Measurements from ENCODE around the gene CPAMD8.
"Not testable (repeated sequence)": the region's sequence is repeated elsewhere in the genome, so short reads cannot be mapped to it uniquely, and the experiment has no call there.

Gene CPAMD8

DNA sequence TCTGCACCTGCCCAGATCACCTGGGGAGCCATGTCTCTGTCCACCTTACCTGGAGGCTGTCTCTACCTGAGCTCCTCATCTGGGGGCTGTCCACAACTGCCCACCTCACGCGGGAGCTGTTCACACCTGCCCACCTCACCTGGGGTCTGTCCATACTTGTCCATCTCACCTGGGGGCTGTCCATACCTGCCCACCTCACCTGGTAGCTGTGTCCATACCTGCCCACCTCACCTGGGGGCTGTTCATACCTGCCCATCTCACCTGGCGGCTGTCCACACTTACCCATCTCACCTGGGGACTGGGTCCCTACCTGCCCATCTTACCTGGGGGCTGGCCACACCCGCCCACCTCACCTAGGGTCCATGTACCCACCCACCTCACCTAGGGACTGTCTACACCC lies 10.0 kb upstream of the CPAMD8 start:
- no peaks in the 10 kb centered on the region for H3K9me3 Mint-ChIP-seq
- peaks cover 2% of the 10 kb centered on the region for H3K4me1 Mint-ChIP-seq
- peaks cover 27% of the 10 kb centered on the region for H3K27me3 Mint-ChIP-seq (ENCODE audit: low read depth)
- no peak overlapping the region for H3K27ac Mint-ChIP-seq
- no peak overlapping the region for H3K4me3 Mint-ChIP-seq
- TF ChIP-seq, protein P1, sequence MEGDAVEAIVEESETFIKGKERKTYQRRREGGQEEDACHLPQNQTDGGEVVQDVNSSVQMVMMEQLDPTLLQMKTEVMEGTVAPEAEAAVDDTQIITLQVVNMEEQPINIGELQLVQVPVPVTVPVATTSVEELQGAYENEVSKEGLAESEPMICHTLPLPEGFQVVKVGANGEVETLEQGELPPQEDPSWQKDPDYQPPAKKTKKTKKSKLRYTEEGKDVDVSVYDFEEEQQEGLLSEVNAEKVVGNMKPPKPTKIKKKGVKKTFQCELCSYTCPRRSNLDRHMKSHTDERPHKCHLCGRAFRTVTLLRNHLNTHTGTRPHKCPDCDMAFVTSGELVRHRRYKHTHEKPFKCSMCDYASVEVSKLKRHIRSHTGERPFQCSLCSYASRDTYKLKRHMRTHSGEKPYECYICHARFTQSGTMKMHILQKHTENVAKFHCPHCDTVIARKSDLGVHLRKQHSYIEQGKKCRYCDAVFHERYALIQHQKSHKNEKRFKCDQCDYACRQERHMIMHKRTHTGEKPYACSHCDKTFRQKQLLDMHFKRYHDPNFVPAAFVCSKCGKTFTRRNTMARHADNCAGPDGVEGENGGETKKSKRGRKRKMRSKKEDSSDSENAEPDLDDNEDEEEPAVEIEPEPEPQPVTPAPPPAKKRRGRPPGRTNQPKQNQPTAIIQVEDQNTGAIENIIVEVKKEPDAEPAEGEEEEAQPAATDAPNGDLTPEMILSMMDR (IDR thresholded peaks at IDR 0.05; ENCODE audit: unreplicated experiment in 3 of 3) = no peak
- H3K36me3 Mint-ChIP-seq (ENCODE audit: low read depth) = no peaks in the 10 kb centered on the region

DNA sequence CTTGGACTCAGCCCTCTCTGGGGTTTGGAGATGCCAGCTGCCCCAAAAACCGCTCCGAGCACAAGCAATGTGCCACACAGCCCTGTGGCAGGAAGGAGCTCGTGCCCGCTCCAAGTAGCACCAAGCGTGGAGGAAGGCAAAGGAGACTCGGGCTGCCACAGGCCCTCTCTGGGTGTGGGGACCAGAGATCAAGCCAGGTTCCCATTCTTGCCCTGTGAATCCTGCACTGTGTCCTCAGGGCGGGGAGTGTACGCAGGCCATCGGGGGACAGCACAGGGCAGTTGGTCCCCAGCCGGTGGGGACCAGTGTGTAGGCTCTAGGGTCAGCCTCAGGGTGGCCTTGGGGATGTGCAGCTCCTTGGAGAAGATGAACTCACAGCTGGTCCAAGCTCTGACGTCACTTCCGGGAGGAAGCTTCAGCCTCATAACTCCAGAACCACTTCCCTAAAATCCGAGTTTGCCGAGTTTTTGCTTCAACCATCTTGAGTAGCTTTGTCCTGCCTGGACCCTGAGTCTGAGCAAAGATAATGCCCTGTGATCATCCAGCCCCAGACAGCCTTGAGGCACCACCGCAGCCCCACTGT lies 9.3 kb upstream of the CPAMD8 start:
- H3K4me3 Mint-ChIP-seq = no peak overlapping the region
- no peaks in the 10 kb centered on the region for H3K36me3 Mint-ChIP-seq (ENCODE audit: low read depth)
- no peak overlapping the region for H3K27ac Mint-ChIP-seq
- TF ChIP-seq, protein P1 (IDR thresholded peaks at IDR 0.05; ENCODE audit: unreplicated experiment in 3 of 3) = no peak
- peaks cover 23% of the 10 kb centered on the region for H3K27me3 Mint-ChIP-seq (ENCODE audit: low read depth)
- no peaks in the 10 kb centered on the region for H3K9me3 Mint-ChIP-seq
- no peaks in the 10 kb centered on the region for H3K4me1 Mint-ChIP-seq

DNA sequence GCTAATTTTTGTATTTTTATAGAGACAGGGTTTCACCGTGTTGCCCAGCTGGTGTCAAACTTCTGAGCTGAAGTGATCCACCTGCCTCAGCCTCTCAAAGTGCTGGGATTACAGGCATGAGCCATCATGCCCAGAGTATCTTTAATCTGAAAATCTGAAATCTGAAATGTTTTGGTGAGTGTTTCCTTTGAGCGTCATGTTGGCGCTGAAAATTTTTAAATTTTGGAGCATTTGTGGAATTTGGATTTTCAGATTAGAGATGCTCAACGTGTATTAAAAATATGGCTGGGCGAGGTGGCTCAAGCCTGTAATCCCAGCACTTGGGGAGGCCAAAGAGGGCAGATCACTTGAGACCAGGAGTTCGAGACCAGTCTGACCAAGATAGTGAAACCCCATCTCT lies 5.1 kb upstream of the CPAMD8 start:
- Mint-ChIP-seq H3K4me3 (no peak overlapping the region), H3K27me3 (ENCODE audit: low read depth) (peaks cover 42% of the 10 kb centered on the region), H3K36me3 (ENCODE audit: low read depth) (no peaks in the 10 kb centered on the region), H3K9me3 (no peaks in the 10 kb centered on the region), H3K27ac (no peak overlapping the region), H3K4me1 (no peaks in the 10 kb centered on the region)
- TF ChIP-seq, protein P1 (IDR thresholded peaks at IDR 0.05; ENCODE audit: unreplicated experiment in 3 of 3) = no peak

DNA sequence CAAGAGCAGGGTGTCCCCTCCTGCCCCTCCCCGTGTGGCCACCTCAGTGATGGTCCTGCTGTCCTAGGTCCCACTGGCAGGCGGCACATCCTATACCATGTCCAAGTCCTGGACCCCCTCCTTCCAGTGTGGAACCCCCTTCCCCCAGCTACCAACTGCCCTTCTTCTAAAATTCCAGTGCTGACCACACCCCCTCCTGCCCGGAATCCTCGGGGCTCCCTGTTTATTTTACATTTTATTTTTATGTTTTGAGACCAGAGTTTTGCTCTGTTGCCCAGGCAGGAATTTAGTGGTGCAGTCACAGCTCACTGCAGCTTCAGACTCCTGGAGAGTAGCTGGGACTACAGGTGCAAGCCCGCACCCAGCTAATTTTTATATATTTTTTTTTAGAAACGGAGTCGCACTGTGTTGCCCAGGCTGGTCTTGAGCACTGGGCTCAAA lies 945 bp upstream of the CPAMD8 start:
- peaks cover 26% of the 10 kb centered on the region for H3K9me3 Mint-ChIP-seq
- TF ChIP-seq, protein P1 (IDR thresholded peaks at IDR 0.05; ENCODE audit: unreplicated experiment in 3 of 3) = no peak
- H3K4me3 Mint-ChIP-seq = peak overlapping the region; percentile 81 to 88 (median 83)
- H3K4me1 Mint-ChIP-seq = peaks cover 6% of the 10 kb centered on the region
- H3K27me3 Mint-ChIP-seq (ENCODE audit: low read depth) = peaks cover 40% of the 10 kb centered on the region
- H3K36me3 Mint-ChIP-seq (ENCODE audit: low read depth) = peaks cover 23% of the 10 kb centered on the region
- H3K27ac Mint-ChIP-seq = peak overlapping the region in 2 of 3 experiments; percentile 46 to 63

DNA sequence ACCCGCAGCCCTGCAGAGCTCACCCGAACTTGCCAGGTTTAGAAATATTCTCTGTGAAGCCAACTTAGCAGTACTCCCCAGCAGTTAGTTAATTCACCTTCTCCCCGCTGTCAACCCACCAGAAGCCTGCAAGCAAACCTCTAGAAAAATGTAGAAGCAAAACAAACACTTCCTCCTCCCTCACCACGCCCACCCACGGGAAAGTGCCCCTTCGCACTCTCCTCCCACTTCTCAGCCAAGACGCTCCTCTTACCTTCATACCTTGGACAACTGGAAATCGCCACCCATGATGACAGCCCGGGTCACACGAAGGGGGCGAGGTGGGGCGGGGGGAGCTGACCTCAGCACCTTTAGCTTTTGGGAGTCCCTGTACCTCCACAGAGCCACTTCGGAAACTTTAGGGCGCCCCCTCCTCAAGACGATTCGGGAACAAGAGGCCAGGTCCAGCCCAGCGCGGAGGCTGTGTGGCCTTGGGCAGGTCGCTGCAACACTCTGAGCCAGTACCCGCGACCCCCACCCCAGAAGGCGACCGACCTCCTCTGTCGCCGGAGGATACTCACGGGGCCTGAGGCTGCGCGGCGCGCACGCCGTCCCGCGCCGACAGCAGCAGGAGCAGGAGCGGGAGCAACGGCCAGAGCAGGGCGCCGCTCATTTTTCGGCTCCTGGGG lies 485 bp downstream of the CPAMD8 start:
- Mint-ChIP-seq H3K36me3 (ENCODE audit: low read depth) (peaks cover 28% of the 10 kb centered on the region), H3K4me1 (peaks cover 6% of the 10 kb centered on the region), H3K9me3 (peaks cover 26% of the 10 kb centered on the region), H3K27ac (peak overlapping the region; percentile 1 to 35 (median 11)), H3K27me3 (ENCODE audit: low read depth) (peaks cover 38% of the 10 kb centered on the region), H3K4me3 (peak overlapping the region; percentile 75 to 85 (median 83))
- TF ChIP-seq, protein P1 (IDR thresholded peaks at IDR 0.05; ENCODE audit: unreplicated experiment in 3 of 3) = no peak

DNA sequence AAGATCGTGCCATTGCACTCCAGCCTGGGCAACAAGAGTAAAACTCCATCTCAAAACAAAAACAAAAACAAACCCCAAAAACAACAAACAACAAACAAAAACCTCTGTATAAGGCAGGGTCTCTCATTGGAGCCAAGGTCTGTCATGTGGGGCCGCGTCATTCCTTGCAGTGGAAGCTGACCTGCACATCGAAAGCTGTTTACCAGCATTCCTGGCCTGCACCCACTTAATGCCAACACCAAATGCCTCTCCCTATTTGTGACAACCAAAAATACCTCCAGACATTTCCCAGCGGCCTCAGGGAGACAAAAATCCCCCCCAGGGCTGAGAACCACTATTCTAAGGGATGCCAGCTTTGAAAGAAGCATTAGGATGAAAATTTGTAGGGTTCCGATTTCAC lies 1.2 kb downstream of the CPAMD8 start:
- H3K4me3 Mint-ChIP-seq = peak overlapping the region; percentile 75 to 85 (median 83)
- H3K27ac Mint-ChIP-seq = no peak overlapping the region
- H3K9me3 Mint-ChIP-seq = peaks cover 31% of the 10 kb centered on the region
- peaks cover 33% of the 10 kb centered on the region for H3K36me3 Mint-ChIP-seq (ENCODE audit: low read depth)
- TF ChIP-seq, protein P1 (IDR thresholded peaks at IDR 0.05; ENCODE audit: unreplicated experiment in 3 of 3) = no peak
- peaks cover 6% of the 10 kb centered on the region for H3K4me1 Mint-ChIP-seq
- peaks cover 33% of the 10 kb centered on the region for H3K27me3 Mint-ChIP-seq (ENCODE audit: low read depth)

DNA sequence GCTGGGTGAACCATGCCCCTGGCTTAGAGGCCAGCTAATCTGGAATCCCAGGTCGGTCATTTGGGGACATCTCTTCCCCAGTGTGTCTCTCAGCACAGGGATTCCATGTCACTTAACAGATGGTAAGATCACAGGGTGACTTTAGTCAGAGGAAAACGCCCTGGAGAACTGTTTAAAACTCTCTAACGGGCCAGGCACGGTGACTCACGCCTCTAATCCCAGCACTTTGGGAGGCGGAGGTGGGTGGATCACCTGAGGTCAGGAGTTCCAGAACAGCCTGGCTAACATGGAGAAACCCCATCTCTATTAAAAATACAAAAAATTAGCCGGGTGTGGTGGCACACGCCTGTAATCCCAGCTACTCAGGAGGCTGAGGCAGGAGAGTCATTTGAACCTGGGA lies 1.7 kb downstream of the CPAMD8 start:
- H3K27ac Mint-ChIP-seq, H3K4me1 Mint-ChIP-seq: not testable (repeated sequence)
- peaks cover 32% of the 10 kb centered on the region for H3K9me3 Mint-ChIP-seq
- peaks cover 33% of the 10 kb centered on the region for H3K36me3 Mint-ChIP-seq (ENCODE audit: low read depth)
- peak overlapping the region; percentile 64 to 83 (median 75) for H3K4me3 Mint-ChIP-seq
- H3K27me3 Mint-ChIP-seq (ENCODE audit: low read depth) = peaks cover 33% of the 10 kb centered on the region

All from nephron (organoid).